ENCODE data around the gene C10orf90.

DNA sequence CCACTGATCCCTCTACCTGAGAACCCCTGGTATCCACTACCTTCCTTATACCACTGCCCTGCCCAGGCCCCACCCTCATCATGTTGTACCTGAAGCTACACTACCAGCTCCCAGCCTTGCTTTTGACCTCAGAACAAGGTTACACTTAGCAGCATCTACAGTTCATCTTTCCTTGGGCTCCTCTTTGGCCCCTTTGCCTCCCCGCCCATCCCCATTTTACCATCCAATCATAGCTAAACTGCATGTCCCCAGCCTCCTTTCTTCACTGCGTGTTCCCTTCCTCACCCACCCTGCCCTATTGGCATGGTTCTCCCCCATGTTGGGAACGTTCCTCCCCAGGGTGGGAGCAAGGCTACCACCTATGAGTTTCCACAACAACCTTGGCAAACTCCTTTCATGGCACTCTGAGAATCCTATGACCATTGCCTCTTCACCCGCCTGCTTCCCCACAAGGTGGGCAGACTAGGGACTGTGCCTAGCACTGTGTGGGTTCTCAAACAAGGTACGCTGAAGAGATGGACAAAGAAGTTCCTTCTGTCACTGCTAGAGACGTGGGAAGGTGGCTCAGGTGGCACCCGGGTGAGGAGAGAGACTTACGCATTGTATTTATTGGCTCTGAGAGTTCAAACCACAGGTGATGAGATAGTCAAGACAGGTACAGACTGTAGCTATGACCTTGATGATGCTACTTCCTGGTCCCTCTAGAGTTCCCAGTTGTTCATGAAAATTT lies 215.3 kb downstream of the C10orf90 start:
- TF ChIP-seq TAF1 (IDR thresholded peaks at IDR 0.05; ENCODE audit: borderline replicate concordance, insufficient read depth, low read length) (no peak), POLR2AphosphoS5 (IDR thresholded peaks at IDR 0.05; ENCODE audit: low read depth, low read length) (no peak), FOXP2 (optimal IDR thresholded peaks at IDR 0.05; ENCODE audit: borderline replicate concordance, extremely low read depth, extremely low read length, insufficient read depth) (no peak), SIN3A (IDR thresholded peaks at IDR 0.05; ENCODE audit: borderline replicate concordance, insufficient read depth, low read length) (no peak)
- TF ChIP-seq, protein P1, sequence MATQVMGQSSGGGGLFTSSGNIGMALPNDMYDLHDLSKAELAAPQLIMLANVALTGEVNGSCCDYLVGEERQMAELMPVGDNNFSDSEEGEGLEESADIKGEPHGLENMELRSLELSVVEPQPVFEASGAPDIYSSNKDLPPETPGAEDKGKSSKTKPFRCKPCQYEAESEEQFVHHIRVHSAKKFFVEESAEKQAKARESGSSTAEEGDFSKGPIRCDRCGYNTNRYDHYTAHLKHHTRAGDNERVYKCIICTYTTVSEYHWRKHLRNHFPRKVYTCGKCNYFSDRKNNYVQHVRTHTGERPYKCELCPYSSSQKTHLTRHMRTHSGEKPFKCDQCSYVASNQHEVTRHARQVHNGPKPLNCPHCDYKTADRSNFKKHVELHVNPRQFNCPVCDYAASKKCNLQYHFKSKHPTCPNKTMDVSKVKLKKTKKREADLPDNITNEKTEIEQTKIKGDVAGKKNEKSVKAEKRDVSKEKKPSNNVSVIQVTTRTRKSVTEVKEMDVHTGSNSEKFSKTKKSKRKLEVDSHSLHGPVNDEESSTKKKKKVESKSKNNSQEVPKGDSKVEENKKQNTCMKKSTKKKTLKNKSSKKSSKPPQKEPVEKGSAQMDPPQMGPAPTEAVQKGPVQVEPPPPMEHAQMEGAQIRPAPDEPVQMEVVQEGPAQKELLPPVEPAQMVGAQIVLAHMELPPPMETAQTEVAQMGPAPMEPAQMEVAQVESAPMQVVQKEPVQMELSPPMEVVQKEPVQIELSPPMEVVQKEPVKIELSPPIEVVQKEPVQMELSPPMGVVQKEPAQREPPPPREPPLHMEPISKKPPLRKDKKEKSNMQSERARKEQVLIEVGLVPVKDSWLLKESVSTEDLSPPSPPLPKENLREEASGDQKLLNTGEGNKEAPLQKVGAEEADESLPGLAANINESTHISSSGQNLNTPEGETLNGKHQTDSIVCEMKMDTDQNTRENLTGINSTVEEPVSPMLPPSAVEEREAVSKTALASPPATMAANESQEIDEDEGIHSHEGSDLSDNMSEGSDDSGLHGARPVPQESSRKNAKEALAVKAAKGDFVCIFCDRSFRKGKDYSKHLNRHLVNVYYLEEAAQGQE (IDR thresholded peaks at IDR 0.05; ENCODE audit: insufficient read depth in 1 of 2, low read depth in 2 of 2, low read length in 2 of 2) = no peak
